ENCODE data around the gene FKBP14.
"Not testable (repeated sequence)": the region's sequence is repeated elsewhere in the genome, so short reads cannot be mapped to it uniquely, and the experiment has no call there.

FKBP14 gene

DNA sequence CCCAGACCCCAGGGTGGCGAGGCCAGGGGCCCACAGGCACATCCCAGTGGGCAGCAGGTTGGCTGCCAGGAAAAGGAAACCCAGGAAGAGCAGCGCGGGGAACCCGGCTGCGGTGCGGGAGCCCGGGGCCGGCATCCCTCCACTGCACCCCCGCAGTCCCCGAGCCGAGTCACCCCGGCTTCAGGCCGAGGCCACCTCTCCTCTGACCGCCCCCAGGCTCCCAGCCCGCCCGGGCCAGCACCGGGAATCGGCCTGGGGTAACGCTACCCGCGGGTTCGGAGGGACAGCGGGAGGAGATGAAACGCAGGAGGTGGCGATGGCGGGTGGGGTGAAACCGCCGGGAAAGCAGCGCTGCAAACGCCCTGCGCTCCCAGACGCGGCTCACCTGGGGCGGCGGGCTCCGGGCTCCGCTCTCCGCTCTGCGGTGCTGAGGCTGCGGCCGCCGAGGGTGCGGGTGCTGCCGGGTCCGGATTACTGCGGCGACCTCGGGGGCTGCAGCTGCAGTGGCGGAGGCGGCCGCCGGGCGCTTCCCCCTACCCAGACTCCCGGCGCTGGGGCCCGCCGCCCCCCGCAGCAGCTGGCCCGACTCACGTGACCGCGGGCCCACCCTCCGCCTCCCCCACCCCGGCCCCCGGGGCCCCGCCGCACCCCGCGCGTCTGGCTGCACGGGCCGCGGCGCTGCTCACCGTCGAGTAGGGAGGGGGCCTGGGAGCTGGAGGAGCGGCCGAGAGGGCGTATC, 37.1 kb downstream of the FKBP14 start, which contains the start of gene SCRN1:
SCRN1 (minus strand) TSS at position 545 of the 739 bp plus-strand sequence. CDS start 20,734 bp downstream, outside the sequence.
- DNase-seq, result peak; percentile 8

GRCh38 chr7:29988424-29989256, 37.9 kb downstream of the FKBP14 start:
- peak; percentile 13 for DNase-seq

DNA sequence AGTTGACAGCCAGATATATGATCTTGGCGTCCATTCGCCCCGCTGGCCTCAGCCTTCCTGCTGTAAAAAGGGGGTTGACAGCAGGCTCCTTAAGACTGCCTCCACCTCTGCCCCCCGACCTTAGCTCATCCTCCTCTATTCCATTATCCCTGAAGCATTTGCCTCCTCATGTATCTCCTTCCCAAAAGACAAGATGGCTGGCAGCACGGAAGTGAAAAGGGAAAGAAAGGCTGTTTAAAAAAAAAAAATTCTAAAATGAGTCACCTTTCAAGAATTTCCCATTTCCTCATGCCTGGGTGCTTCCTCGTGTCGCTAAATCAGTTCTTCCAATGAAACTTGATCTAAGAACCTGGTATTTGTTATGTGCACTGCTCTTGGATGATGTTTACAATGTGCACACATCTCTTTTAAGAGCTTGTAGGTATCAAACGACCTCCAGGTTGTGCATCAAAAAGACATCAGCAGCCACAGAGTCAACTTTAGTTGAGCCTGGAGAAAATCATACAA, 38.6 kb downstream of the FKBP14 start:
- no peak for DNase-seq

GRCh38 chr7:29987083-29987482, 39.4 kb downstream of the FKBP14 start:
- no peak for DNase-seq

GRCh38 chr7:29980151-29980550, 46.4 kb downstream of the FKBP14 start:
- DNase-seq, result no peak

DNA sequence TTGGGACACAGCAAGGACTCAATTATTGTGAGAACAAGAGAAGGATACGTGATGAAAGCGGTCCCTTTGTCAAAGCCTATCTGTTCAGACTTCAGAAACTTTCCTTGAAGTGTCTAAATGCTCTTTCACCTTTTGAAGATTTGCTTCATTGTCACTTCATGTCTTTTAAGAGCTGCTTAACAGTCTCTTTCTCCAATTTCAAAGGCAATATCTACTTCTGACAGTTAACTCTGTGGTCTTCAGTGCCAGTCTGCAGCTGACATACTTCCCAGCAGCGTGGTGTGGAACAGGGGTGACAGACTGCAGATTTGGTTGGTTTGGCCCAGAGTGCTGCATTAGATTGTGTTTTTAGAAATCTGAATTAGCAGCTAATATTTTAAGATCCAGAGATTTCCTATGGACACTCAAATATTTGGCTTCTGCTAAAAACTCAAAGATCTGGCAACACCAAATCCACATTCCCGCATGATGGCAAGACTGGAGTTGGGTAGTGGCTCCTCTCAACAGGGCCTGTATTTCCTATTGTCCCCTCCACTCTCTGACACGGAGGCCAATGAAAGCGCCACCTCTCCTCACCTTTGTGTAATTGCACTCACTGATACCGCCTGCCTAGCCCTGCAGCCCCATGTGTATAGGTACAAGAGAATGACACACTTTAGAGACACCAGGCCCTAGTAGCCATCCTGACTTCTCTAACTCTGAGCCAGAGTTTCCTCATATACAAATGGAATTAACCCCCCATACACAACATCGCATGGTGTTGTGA, 48.4 kb downstream of the FKBP14 start:
- no peak for DNase-seq

DNA sequence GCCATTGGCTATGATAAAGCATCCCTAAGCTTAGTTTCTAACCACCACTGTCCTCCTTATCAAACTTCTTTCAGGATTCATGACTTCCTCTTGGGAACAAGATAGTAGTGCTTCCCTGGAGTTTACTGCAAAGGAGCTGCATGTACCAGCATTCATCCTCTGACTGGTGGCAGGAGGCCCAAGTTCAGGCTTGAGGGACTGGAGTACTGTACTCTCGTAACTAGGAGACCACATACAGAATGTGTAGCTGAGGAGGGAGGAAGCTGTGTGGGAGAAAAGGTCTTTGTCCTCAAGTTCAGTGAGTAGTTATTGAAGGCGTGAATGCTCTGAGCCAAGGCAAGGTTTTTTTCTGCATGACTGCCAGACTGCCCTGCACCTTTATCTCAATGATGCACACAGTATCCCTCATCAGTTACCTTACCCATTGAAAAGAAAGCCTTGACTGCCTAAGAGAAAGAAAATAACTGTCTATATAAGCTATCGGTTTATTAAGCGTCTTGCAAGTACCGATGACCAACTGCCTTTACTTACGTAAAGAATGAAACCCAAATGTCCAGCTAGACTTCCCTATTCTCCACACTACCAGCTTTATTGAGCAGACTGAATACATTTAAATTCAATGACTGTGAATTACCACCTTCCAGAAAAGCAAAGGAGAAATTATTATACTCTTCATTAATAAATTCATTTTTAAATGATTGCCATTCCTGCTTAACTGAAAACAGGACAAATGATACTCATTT, 49.7 kb downstream of the FKBP14 start:
- no peak for DNase-seq

DNA sequence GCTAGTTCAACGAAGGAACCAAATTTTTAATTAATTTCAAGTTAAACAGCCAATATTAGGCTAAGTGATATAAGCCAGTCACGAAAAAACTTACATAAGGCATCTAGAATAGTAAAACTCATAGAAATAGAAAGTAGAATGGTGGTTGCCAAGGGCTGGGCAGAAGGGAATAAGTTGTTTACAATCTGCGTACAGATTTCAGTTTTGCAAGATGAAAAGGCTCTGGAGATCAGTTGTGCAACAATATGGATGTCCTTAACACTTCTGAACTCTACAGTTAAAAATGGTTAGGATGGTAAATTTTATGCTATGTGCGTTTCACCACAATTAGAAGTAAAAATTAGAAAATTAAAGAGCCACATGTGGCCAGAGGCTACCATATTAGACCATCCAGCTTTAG, 50.2 kb downstream of the FKBP14 start:
- DNase-seq, result no peak

DNA sequence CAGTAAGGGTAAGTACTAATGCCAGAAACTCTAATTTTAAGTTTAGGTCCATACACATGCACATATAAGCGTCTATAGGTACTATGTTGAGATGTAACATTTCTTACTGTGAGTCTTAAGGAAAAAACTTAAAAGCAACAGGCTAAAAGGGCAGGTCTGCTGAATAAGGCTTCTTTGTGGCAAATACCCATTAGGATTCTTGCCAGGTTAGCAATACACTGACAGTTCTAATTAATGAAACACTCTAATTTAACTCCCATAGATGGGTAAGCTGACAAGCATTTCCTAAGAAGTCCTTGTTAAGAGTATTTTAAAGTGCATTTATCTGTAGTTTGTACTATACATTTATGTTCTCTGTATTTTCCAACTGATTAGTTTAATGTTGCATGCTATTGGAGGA, 50.9 kb downstream of the FKBP14 start:
- DNase-seq, result no peak

- DNase-seq, result no peak
Observed at GRCh38 chr7:29974286-29974685, 52.2 kb downstream of the FKBP14 start.

GRCh38 chr7:29972315-29972669, 54.2 kb downstream of the FKBP14 start:
- no peak for DNase-seq

DNA sequence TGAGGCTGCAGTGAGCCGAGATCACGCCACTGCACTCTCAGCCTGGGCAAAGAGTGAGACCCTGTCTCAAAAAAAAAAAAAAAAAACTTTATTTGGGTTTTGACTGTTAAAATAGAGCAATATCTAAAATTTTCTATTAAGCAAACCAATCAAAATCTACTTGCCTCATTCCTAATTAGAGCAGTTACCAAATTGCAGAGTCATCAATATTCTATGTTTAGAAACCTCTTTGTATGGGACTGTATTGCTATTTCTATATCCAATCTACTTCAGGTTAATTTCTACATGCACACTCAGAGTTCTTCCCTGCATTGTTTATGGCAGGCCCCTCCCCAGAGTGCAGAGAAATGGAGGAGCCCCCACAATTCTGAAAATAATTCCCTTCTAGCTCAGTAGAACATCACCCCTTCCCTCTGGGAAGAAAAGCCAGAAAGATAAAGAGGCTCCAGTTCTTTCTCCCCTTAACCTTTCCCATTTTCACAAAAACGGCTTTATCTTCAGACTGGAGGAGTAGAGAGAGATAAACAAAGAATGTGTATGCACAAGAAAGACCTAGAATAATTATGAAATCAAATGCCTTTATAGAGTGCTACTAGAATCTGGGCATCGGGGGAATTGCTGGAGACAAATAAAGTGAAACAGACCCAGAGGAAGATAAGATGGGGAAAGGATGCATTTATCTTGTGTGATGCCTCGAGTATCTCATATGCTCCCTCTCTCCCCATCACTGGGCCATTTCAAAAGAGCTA, 54.8 kb downstream of the FKBP14 start:
- no peak for DNase-seq

- DNase-seq, result no peak
Observed at GRCh38 chr7:29970158-29970557, 56.3 kb downstream of the FKBP14 start.

DNA sequence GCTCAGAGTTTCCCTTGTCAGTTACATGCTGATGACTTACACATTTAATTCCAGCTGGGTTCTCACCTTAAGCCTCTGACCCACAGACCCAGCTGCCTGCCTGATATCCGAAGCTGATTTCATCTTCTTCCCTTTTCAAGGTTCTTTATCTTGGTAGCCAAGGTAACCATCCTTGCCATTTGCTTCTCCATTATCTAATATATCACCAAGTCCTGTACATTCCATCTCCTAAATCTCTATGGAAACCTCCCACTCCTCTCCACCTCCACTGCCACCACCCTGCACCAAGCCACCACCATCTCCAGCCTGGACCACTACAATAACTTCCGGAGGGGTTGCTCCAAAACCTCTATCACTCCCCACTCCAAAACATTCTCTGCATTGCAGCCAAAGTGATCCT, 56.8 kb downstream of the FKBP14 start:
- DNase-seq, result no peak

DNA sequence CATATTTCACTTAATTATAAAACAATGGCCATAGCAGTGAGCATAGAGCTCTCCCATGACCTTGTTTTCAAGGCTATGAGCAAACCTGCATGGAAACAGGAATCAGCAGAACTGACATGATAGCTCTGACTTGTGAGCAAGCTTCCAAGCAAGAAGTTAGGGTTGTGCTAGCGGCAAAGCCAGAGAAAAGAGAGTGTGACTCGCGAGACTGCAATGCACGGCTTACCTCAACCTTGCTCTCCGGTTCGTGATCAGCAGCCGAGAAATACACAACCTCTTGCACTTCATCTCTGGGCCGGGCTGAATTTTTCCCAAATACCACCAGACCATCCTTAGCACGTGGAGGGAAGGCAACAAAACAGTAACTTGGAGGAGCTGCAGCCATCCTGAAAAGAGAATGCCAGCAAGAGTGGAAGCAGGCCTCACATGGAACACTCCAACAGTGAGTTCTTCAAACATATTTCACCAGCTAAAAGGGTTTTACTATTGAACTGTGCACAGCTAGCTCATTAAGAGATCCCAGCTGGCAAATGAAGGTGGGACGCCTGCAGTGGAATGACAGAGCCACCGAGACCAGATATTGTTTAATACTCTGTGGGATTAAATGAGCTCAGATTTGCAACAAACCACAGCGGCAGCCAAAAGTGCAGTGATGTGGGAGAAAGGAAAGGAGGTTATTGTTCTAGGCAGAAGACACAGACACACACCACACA, 57.7 kb downstream of the FKBP14 start:
- no peak for DNase-seq

- DNase-seq, result no peak
Observed at GRCh38 chr7:29965030-29965429, 61.5 kb downstream of the FKBP14 start.

- DNase-seq, result no peak
Observed at GRCh38 chr7:29962035-29962434, 64.5 kb downstream of the FKBP14 start.

DNA sequence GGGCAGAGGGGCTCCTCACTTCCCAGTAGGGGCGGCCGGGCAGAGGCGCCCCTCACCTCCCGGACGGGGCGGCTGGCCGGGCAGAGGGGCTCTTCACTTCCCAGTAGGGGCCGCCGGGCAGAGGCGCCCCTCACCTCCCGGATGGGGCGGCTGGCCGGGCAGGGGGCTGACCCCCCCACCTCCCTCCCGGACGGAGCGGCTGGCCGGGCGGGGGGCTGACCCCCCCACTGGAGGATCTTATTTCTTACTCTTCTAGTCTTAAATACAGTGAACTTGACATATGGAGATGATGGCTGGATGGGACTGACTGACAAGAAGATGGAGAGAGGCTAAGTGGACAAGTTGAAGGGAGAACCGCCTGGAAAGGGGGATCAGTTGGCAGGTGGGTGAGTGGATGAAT, 64.9 kb downstream of the FKBP14 start:
- DNase-seq, result not testable (repeated sequence)
